ENCODE measurements around the gene FBXO8. TPM values are rescaled to one million over a fixed set of nuclear protein-coding genes. Genes with fewer than 3 reads are reported as not detected.

FBXO8 gene
- total RNA-seq, 3 donors from 2014 or later, result 29.2 to 49.0 (median 35.2) TPM

- Histone ChIP-seq H3K27ac (no peak overlapping the region), H3K4me1 (no peaks in the 10 kb centered on the region), H3K27me3 (no peaks in the 10 kb centered on the region), H3K36me3 (no peaks in the 10 kb centered on the region), H3K4me3 (no peak overlapping the region), H3K9me3 (no peaks in the 10 kb centered on the region)
- intact Hi-C loops (cut with DNase I; ENCODE audit: low total_unique reads), result no loop called here
- TF ChIP-seq, protein P1, sequence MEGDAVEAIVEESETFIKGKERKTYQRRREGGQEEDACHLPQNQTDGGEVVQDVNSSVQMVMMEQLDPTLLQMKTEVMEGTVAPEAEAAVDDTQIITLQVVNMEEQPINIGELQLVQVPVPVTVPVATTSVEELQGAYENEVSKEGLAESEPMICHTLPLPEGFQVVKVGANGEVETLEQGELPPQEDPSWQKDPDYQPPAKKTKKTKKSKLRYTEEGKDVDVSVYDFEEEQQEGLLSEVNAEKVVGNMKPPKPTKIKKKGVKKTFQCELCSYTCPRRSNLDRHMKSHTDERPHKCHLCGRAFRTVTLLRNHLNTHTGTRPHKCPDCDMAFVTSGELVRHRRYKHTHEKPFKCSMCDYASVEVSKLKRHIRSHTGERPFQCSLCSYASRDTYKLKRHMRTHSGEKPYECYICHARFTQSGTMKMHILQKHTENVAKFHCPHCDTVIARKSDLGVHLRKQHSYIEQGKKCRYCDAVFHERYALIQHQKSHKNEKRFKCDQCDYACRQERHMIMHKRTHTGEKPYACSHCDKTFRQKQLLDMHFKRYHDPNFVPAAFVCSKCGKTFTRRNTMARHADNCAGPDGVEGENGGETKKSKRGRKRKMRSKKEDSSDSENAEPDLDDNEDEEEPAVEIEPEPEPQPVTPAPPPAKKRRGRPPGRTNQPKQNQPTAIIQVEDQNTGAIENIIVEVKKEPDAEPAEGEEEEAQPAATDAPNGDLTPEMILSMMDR (IDR thresholded peaks at IDR 0.05), result no peak
- TF ChIP-seq POLR2A (IDR thresholded peaks at IDR 0.05) (no peak), POLR2AphosphoS5 (IDR thresholded peaks at IDR 0.05) (no peak)
- no peak for DNase-seq (ENCODE audit: low spot score in 2 of 2)
Measured at GRCh38 chr4:174236359-174236758, 47.1 kb downstream of the FBXO8 start.

GRCh38 chr4:174230680-174231079 lies 52.8 kb downstream of the FBXO8 start:
- no peaks in the 10 kb centered on the region for H3K36me3 ChIP-seq
- H3K9me3 ChIP-seq, result no peaks in the 10 kb centered on the region
- no peaks in the 10 kb centered on the region for H3K4me1 ChIP-seq
- no peak for TF ChIP-seq POLR2A (IDR thresholded peaks at IDR 0.05)
- TF ChIP-seq, protein P1 (IDR thresholded peaks at IDR 0.05), result no peak
- no peak for TF ChIP-seq POLR2AphosphoS5 (IDR thresholded peaks at IDR 0.05)
- peaks cover 0 to 3% of the 10 kb centered on the region in 2 donors for H3K27me3 ChIP-seq
- intact Hi-C loops (cut with DNase I; ENCODE audit: low total_unique reads), result no loop called here
- no peak for DNase-seq (ENCODE audit: low spot score in 2 of 2)
- H3K4me3 ChIP-seq, result no peak overlapping the region
- no peak overlapping the region for H3K27ac ChIP-seq

DNA sequence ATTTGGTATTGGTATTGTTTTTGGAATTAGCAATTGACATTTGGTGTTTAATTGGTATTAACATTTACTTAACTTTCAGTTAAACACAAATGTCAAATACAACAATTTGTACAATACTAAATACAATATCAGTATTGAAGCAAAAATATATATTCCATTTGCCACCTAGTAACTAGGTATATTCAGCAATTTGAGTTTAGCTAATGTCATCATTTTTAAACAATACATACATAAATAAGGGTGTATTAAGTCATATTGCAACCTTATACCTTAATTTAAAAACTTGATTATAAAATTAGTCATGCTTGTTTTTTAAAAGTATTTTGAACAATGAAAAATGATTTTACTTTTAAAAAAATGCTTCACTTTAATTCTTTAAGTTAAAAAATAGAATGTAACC lies 53.3 kb downstream of the FBXO8 start:
- DNase-seq (ENCODE audit: low spot score in 2 of 2), result no peak
- TF ChIP-seq, protein P1 (IDR thresholded peaks at IDR 0.05), result no peak
- TF ChIP-seq POLR2A (IDR thresholded peaks at IDR 0.05) (no peak), POLR2AphosphoS5 (IDR thresholded peaks at IDR 0.05) (no peak)
- Histone ChIP-seq H3K36me3 (no peaks in the 10 kb centered on the region), H3K4me1 (no peaks in the 10 kb centered on the region), H3K27ac (no peak overlapping the region), H3K9me3 (no peaks in the 10 kb centered on the region), H3K27me3 (peaks cover 0 to 5% of the 10 kb centered on the region in 2 donors), H3K4me3 (no peak overlapping the region)
- intact Hi-C loops (cut with DNase I; ENCODE audit: low total_unique reads), result no loop called here

- TF ChIP-seq POLR2A (IDR thresholded peaks at IDR 0.05) (no peak), POLR2AphosphoS5 (IDR thresholded peaks at IDR 0.05) (no peak)
- TF ChIP-seq, protein P1 (IDR thresholded peaks at IDR 0.05), result no peak
- Histone ChIP-seq H3K27ac (no peak overlapping the region), H3K4me3 (no peak overlapping the region), H3K36me3 (no peaks in the 10 kb centered on the region), H3K4me1 (no peaks in the 10 kb centered on the region), H3K9me3 (no peaks in the 10 kb centered on the region), H3K27me3 (peaks cover 0 to 6% of the 10 kb centered on the region in 2 donors)
- no peak for DNase-seq (ENCODE audit: low spot score in 2 of 2)
- intact Hi-C loops (cut with DNase I; ENCODE audit: low total_unique reads), result no loop called here
Measured at GRCh38 chr4:174228988-174229387, 54.5 kb downstream of the FBXO8 start.

DNA sequence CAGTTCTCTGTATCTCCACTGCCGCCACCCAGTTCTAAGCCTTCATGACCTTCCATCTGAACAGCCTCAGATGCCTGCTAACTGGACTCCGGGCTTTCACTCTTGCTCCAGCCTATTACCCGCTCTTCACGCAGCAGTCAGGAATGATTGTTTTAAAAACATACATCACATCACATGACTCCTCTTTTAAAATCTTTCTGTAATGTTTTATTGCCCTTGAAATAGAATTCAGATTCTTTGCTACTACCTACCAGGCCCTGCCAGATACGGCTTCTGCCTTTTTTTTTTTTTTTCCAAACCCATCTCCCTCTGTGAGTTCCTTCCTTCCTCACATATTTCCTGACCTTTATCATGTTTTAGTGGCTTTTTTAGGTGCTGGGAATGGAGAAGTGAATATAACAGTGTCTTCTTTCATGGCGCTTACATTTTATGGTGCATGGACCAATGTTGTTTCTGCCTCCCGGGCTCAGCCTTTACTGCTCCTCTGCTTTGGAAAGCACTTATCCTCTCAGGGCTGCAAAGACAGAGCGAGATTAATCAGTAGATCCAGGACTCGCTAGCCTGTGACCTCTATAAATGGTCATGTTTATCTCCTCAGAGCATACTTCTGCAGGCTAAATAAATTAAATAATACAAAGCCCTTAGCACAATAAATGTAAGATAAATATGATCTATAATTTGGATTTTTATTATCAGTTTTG lies 58.0 kb downstream of the FBXO8 start:
- Histone ChIP-seq H3K27ac (no peak overlapping the region), H3K9me3 (no peaks in the 10 kb centered on the region), H3K4me3 (no peak overlapping the region), H3K4me1 (no peaks in the 10 kb centered on the region), H3K27me3 (peaks cover 0 to 6% of the 10 kb centered on the region in 2 donors), H3K36me3 (no peaks in the 10 kb centered on the region)
- TF ChIP-seq POLR2AphosphoS5 (IDR thresholded peaks at IDR 0.05) (no peak), POLR2A (IDR thresholded peaks at IDR 0.05) (no peak)
- TF ChIP-seq, protein P1 (IDR thresholded peaks at IDR 0.05), result no peak
- intact Hi-C loops (cut with DNase I; ENCODE audit: low total_unique reads), result no loop called here
- DNase-seq (ENCODE audit: low spot score in 2 of 2), result no peak

Data from breast epithelium (tissue), 4 donors.